Inferior parietal cortex (tissue), 1 donor: ENCODE data around the gene DMRTC2.

Source experiments
- DNase-seq: peaks from one replicate; pipeline ENCODE4 v3.0.0-alpha.2; 2016; ENCODE audit errors: extremely low spot score

Gene DMRTC2

DNA sequence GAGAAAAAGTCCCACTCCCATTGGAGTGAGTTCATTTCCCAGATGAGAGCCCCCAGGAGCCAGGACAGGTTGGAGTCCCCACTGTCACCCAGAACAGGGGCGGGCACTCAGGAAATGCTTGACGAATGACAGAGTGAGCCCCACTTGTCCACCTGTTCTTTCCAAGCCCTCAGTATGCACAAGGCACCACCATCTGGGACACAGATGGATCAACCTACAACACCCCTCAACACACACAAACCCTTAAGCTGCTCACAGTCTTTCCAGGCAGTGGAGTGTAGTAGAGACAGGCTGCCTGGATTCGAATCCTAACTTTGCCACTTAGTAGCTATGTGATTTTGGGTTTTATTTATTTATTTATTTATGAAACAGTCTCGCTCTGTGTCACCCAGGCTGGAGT lies 46.1 kb downstream of the DMRTC2 start:
- no peak for DNase-seq

DNA sequence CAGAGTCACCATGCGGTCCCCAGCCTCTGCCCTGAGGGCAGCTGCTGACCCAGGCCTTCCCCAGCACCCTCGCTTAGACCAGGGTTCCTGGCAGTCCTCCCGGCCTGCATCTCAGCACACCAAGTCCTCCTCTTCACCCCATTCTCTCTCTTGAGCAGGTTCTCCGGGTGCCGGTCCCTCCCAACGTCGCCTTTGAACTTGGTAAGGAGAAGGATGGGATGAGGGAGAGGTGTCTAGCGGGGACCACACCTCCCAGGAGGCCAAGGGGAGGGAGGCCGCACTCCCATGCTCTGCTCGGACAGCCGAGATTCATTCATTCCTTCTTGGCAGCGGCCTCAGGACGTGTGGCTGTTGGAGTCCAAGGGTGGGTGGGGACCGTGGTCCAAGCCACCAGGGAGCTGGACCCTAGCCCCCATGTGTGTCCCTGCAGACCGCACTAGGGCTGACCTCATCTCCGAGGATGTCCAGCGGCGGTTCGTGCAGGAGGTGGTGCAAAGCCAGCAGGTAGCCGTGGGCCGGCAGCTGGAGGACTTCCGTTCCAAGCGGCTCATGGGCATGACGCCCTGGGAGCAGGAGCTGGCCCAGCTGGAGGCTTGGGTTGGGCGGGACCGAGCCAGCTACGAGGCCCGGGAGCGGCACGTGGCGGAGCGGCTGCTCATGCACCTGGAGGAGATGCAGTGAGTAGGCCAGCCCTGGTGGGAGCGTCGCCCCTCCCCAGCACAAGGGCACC lies 47.5 kb downstream of the DMRTC2 start:
- DNase-seq: no peak

DNA sequence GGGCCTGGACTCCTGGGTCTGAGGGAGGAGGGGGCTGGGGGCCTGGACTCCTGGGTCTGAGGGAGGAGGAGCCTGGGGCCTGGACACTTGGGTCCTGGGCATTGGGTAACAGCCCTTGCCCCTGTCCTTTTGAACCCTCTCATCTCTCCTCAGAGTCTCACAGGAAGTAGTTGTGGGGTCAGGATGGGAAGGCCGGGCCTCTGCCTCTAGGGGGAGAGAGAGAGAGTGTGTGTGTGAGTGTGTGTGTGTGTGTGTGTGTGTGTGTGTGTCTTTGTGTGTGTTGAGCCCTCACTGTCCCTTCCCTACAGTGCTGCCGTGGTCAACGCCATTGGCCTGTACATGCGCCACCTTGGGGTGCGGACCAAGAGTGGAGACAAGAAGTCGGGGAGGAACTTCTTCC lies 49.1 kb downstream of the DMRTC2 start:
- no peak for DNase-seq

DNA sequence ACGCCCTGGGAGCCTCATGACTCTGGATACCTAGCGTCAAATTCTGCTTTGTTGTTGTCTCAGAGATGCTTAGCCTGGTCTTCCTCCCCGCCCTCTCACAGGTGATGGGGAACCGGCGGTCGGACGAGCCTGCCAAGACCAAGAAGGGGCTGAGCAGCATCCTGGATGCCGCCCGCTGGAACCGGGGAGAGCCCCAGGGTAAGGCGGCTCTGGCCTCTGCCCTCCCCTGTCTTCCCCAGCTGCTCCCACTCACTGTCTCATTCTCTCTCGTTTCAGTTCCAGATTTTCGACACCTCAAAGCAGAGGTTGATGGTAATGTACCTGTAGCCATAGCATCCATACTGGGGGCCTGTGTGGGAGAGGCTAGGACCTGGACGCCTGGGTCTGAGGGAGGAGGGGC lies 49.5 kb downstream of the DMRTC2 start:
- no peak for DNase-seq

DNA sequence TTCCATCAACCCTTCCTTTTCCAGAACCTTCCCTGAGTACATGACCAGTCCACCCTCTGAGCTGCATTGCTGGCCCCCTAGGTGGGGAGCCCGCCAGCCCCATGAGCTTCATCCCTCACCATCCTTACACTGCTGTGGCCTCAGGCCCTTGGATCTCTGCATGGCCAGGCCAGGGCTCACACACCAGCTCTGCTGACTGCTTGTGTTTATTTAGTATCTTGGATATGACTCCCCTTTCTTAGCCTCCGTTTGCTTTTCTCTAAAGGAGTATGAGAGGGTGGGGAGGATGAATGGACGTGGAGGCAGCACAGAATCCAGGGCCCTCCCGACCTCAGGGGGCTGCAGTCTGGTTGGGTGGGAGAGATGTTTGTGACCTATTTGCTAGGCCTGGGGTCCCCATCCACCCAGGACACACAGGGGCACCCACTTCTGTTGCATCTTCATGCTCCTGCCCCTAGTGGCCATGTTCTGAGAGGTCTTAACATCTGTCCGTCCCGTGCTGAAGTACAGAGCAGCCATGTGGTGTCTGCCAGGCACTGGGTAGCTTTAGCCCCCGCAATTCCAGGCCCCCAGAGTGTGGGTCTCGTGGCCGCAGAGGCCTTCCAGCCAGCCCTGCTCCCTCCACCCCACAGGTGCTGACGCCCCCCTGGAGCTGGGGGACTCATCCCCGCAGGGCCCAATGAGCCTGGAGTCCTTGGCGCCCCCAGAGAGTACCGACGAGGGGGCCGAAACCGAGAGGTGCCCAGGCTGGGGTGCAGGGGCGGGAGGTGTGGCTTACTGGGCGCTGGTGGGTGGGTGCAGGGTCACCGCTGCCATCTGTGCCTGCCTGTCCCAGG lies 51.1 kb downstream of the DMRTC2 start:
- no peak for DNase-seq

DNA sequence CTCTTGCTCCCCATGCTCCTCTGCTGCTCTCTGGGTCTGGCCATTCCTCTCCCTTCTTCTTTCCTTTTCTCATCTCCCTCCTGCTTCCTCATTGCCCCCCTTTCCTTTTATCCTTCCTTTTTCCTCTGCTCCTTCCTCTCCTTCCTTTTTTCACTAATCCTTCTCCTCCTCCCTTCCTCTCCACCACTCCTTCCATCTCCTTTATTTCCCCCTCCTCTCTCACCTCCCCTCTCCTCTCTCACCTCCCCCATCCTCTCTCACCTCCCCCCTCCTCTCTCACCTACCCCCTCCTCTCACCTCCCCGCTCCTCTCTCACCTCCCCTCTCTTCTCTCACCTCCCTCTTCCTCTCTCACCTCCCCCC lies 51.7 kb downstream of the DMRTC2 start:
- DNase-seq: no peak

DNA sequence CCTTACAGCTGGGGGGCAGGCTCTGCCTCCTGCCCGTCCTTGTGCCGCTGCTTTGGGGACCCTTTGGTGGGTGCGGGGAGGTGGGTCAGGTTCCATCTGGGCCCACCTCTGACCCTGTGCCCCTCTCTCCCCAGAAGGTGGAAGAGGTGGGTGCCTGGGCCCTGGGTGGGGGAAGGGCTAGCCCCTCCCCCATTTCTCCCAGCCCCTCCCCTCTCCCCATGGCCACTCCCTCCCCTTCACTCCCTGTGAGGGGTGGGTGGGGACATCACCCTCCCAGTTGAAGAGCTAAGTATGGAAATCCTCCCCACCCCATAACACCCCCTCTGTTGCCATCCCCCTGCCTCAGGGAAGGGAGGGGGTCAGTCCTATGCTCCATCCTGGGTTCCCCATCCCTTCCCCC lies 52.3 kb downstream of the DMRTC2 start:
- DNase-seq: no peak

DNA sequence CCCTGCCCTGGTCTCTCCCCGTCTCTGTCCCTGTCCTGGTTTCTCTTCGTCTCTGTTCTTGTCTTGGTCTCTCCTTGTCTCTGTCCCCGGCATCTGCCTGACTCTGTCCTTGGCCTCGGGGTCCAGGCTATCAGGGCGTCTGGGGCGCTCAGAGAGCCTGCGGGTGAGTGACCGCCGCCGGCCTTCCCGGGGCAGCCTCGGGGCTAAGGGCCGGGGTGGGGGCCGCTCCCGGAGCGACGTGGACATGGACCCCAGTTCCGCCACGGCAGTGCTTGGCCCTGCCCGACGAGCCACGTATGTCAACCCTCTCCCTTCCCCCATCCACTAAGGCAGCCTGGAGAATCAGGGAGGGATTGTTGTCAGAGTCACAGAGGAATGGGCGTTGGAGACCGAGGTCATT lies 53.0 kb downstream of the DMRTC2 start:
- no peak for DNase-seq

DNA sequence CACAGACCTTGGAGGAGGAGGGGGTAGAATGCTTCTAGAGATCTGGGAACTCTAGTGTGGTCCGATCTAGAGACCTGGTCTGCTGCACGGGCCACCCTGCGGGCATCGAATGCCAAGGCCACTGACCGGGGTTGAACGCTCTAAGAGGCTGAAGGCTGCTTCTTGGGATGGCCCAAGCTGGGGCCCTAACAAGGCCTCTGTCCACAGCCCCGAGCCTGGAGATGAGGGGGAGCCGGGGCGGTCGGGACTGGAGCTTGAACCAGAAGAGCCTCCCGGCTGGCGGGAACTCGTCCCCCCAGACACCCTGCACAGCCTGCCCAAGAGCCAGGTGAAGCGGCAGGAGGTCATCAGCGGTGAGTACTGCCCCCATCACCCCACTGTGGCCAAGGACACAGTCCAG lies 53.4 kb downstream of the DMRTC2 start:
- no peak for DNase-seq
